Mesothelial cell of epicardium (in vitro differentiated cells): ENCODE measurements around the gene LRFN4. TPM values are rescaled to one million over a fixed set of nuclear protein-coding genes. Genes with fewer than 3 reads are reported as not detected.

Experiments
- DNase-seq, 2 experiments: peaks; one replicate each; pipeline ENCODE4 v3.0.0; 2021; ENCODE audit warnings: low spot score in 2 of 2; ENCODE audit not compliant: unreplicated experiment in 2 of 2
- H3K27ac Mint-ChIP-seq: 2 replicates; pipeline ENCODE4 v1.8.0; 2021; ENCODE audit warnings: mixed read lengths
- H3K27me3 Mint-ChIP-seq: 2 replicates; pipeline ENCODE4 v1.8.0; 2021; ENCODE audit warnings: low read depth, mixed read lengths
- H3K36me3 Mint-ChIP-seq: 2 replicates; pipeline ENCODE4 v1.8.0; 2021; ENCODE audit warnings: mixed read lengths
- H3K4me1 Mint-ChIP-seq: 2 replicates; pipeline ENCODE4 v1.8.0; 2021; ENCODE audit warnings: mixed read lengths
- H3K4me3 Mint-ChIP-seq: 2 replicates; pipeline ENCODE4 v1.8.0; 2021; ENCODE audit warnings: mild to moderate bottlenecking, moderate library complexity, mixed read lengths
- H3K9me3 Mint-ChIP-seq: 2 replicates; pipeline ENCODE4 v1.8.0; 2021; ENCODE audit warnings: mixed read lengths
- CTCF ChIP-seq: fragments of 200-600 bp; sonication (generic); IDR thresholded peaks from one replicate; pipeline ENCODE4 v1.5.0; 2021; ENCODE audit warnings: antibody characterized with exemption; ENCODE audit not compliant: unreplicated experiment
- total RNA-seq: library from RNA; stranded (reverse); gene quantifications from 3 replicates; pipeline ENCODE4 v1.2.1, GENCODE V29; 2021

Gene LRFN4
- total RNA-seq, 1 donor from 2014 or later = 26.6 TPM

- no peak for TF ChIP-seq CTCF
- H3K27ac Mint-ChIP-seq = no peak overlapping the region
- H3K36me3 Mint-ChIP-seq = peaks cover 3% of the 10 kb centered on the region
- H3K4me1 Mint-ChIP-seq = peaks cover 23% of the 10 kb centered on the region
- no peak overlapping the region for H3K4me3 Mint-ChIP-seq
- no peaks in the 10 kb centered on the region for H3K9me3 Mint-ChIP-seq
- DNase-seq = no peak
- no peaks in the 10 kb centered on the region for H3K27me3 Mint-ChIP-seq
These were observed 10.2 kb upstream of the LRFN4 start for GRCh38 chr11:66846671-66847091.

- DNase-seq = no peak
- Mint-ChIP-seq H3K4me3 (no peak overlapping the region), H3K4me1 (peaks cover 16% of the 10 kb centered on the region)
These were observed 9.2 kb upstream of the LRFN4 start for GRCh38 chr11:66847461-66848232.

GRCh38 chr11:66848671-66849500 lies 8.0 kb upstream of the LRFN4 start:
- no peak overlapping the region for H3K4me3 Mint-ChIP-seq
- TF ChIP-seq CTCF = no peak
- peaks cover 14% of the 10 kb centered on the region for H3K4me1 Mint-ChIP-seq
- H3K27ac Mint-ChIP-seq = no peak overlapping the region
- no peak for DNase-seq
- H3K36me3 Mint-ChIP-seq = peaks cover 3% of the 10 kb centered on the region
- H3K27me3 Mint-ChIP-seq = no peaks in the 10 kb centered on the region
- no peaks in the 10 kb centered on the region for H3K9me3 Mint-ChIP-seq

More at GRCh38 chr11:66847461-66848232, 9.2 kb upstream of the LRFN4 start:
- Mint-ChIP-seq H3K27me3 (no peaks in the 10 kb centered on the region), H3K27ac (no peak overlapping the region), H3K36me3 (peaks cover 3% of the 10 kb centered on the region), H3K9me3 (no peaks in the 10 kb centered on the region)
- no peak for TF ChIP-seq CTCF

DNA sequence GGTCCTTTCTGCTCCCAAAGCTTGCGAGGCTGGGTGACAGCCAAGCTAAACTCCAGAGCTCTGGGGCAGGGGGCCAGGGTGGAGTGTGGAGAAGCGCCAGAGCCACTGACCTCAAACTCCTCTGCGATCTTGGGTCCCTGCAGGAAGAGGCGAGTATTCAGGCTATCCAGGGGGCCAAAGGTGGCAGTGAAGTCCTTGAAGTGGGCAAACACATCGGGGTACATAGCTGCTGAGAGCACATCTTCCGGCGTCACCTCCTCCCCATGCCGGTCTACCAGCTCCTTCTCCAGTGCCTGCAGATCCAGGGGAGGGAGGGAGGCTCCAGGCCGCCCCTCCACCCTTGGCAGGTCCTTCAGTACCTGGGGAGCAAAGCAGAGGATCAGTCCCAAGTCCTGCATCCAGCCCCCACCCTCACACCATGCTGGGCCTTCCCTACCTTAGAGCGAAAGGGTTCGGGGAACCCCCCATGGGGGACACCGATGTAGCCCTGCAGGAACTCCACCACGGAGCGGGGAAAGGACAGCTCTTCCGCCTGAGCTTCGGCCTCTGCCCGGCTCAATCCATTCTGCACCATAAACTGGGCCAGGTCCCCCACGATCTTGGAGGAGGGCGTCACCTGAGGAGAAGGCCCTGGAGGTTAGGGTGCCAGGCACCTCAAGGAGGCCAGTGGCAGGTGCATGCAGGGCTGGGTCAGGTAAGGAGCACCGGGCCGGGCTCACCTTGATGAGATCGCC lies 7.2 kb upstream of the LRFN4 start:
- no peaks in the 10 kb centered on the region for H3K27me3 Mint-ChIP-seq
- TF ChIP-seq CTCF = no peak
- H3K36me3 Mint-ChIP-seq = peaks cover 3% of the 10 kb centered on the region
- DNase-seq = no peak
- no peak overlapping the region for H3K4me3 Mint-ChIP-seq
- no peaks in the 10 kb centered on the region for H3K9me3 Mint-ChIP-seq
- peaks cover 6% of the 10 kb centered on the region for H3K4me1 Mint-ChIP-seq
- H3K27ac Mint-ChIP-seq = no peak overlapping the region

DNA sequence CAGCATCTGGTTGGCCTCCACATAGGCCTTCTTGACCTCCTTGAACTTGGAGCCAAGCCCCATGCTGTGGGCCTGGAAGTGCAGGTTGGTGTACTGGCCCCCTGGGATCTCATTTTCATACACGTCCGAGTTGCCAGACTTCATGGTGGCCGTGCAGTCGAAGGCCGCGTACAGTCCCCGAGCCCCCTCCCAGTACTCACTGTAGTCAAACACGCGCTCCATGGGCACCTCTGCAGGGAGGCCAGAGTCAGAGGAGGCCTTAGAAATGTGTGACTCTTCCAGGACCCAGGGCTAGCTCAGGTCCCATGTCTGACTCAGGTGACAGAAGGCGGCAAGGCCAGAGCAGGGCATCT lies 6.7 kb upstream of the LRFN4 start:
- H3K4me1 Mint-ChIP-seq = peaks cover 2% of the 10 kb centered on the region
- no peak for TF ChIP-seq CTCF
- no peak overlapping the region for H3K4me3 Mint-ChIP-seq

More for the DNA sequence above, 6.7 kb upstream of the LRFN4 start:
- Mint-ChIP-seq H3K27me3 (no peaks in the 10 kb centered on the region), H3K9me3 (no peaks in the 10 kb centered on the region), H3K36me3 (peaks cover 2% of the 10 kb centered on the region), H3K27ac (no peak overlapping the region)
- no peak for DNase-seq
